HG03045 (cell line): Measurements from ENCODE around the gene ZNF605.
"Not testable (repeated sequence)": the region's sequence is repeated elsewhere in the genome, so short reads cannot be mapped to it uniquely, and the experiment has no call there.

Experiments
- ATAC-seq: cut with Tn5 transposase; IDR thresholded peaks from one replicate; pipeline ENCODE4 v1.9.1; 2021; ENCODE audit warnings: mild to moderate bottlenecking, moderate library complexity; ENCODE audit not compliant: unreplicated experiment

Gene ZNF605

GRCh38 chr12:132956011-132956788, at the start of gene ZNF605:
Gene ZNF605 (minus strand): TSS chr12:132956306. CDS start chr12:132945635, 10,671 bp downstream.
- ATAC-seq: peak; percentile 93

GRCh38 chr12:132998741-132999140, 42.6 kb upstream of the ZNF605 start:
- no peak for ATAC-seq

GRCh38 chr12:132986885-132987225, 30.7 kb upstream of the ZNF605 start:
- ATAC-seq: no peak

DNA sequence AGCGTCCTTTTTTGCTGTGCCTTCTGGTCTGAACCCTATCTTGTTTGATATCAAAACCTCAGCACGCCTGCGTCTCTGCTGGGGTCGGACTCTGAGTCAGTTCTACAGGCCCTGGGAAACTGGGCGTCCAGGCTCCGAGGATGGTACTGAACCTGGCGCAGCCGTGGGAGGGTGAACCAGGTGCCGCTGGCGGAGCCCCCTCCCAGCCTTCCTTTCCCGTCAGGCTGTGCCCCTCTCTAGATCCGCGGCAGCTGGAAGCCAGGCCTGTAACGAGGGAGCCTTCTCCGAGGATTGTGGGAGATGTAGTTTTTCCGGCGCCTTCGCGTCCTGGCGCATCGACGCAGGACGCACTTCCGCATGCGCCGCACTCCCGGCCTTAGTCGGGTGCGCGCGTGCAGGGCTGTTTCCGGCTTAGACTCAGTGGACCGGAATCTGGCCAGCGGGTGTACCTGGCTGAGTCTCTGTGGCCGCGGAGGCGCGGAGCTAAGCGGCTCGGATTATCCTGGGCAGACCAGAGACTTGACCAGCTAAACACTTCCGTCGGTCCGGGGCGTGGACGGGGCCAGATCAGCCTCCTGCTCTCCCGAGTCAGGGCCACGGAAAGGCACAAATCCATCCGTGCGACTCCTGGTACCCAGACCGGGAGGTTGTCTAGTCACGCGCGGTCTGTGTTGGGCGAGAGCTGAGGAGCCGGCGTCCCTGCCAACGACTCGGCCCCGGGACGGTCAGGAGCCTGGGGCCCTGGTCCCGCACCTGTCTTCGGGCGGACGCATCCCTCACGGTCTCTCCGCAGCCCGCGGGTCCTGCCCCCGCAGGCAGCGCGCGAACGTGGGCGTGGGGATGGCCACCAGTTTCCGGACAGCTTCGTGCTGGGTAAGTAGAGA, 30.1 kb upstream of the ZNF605 start, which contains the start of gene ZNF26:
ZNF26 (plus strand) TSS at position 367 of the 884 bp plus-strand sequence; CDS start at position 841, 474 bp downstream.
- ATAC-seq: peak; percentile 98

GRCh38 chr12:132976870-132977269, 20.8 kb upstream of the ZNF605 start:
- ATAC-seq: not testable (repeated sequence)

DNA sequence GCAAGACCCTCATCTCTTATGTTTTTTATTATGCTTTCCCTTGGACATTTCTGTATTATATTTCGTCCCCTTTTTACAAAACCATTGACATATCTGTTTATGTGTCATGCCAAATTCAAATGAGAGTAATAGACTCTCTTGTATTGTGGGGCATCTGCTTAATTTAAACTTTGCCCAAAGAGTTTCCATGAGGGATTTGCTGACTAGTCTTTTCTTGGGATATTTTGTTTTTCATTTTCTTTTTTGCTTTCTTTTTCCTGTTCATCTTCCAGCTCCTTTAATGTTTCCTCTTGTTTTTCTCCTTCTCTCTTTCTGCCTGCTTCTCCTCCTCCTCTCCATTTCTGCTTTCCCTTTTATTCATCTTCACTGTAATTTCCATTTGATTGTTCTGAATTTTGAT, 16.3 kb upstream of the ZNF605 start:
- ATAC-seq: no peak

DNA sequence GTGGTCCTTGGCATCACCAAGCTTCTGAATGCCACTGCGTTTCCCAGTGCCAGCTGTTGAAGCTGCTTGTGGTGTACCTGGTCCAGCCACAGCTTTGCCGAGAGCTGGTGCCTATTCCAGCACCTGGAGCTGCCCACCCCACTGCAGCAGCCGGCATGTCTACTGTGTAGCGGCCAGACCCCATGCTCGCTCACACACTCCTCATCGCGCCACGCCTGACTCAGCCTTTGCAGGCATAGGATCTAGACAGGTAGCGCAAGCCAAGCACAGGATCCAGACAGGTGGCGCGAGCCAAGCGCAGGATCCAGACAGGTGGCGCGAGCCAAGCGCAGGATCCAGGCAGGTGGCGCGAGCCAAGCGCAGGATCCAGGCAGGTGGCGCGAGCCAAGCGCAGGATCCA, 11.6 kb upstream of the ZNF605 start:
- no peak for ATAC-seq

- no peak for ATAC-seq
Observed at GRCh38 chr12:132966676-132967415, 10.7 kb upstream of the ZNF605 start.

DNA sequence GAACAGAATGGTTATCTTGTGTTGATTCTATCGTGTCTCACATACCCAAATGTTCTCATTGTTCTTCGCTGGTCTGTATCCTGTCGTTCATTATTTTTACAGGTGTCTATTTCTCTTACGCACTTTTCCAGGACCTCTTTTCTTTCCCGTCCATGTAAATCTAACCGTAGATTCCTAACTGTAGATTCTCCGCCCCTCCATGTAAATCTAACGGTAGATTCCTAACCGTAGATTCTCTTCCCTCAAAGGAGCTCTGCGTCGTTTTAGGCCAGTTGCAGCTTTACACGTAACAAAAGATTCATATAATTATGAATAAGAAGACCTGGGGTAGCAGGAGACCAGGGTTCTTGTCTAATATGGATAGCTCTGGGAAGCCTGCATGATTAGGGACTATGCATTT, 9.7 kb upstream of the ZNF605 start:
- no peak for ATAC-seq

- not testable (repeated sequence) for ATAC-seq
Observed at GRCh38 chr12:132963947-132964346, 7.8 kb upstream of the ZNF605 start.

DNA sequence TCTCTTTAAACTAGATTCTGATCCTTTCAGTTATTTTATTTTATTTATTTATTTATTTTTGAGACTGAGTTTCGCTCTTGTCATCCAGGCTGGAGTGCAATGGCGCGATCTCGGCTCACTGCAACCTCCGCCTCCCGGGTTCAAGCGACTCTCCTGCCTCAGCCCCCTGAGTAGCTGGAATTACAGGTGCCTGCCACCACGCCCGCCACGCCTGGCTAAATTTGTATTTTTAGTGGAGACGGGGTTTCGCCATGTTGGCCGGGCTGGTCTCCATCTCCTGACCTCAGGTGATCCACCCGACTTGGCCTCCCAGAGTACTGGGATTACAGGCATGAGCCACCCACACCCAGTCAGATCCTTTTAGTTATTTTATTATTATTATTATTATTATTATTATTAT, 5.7 kb upstream of the ZNF605 start:
- ATAC-seq: not testable (repeated sequence)

DNA sequence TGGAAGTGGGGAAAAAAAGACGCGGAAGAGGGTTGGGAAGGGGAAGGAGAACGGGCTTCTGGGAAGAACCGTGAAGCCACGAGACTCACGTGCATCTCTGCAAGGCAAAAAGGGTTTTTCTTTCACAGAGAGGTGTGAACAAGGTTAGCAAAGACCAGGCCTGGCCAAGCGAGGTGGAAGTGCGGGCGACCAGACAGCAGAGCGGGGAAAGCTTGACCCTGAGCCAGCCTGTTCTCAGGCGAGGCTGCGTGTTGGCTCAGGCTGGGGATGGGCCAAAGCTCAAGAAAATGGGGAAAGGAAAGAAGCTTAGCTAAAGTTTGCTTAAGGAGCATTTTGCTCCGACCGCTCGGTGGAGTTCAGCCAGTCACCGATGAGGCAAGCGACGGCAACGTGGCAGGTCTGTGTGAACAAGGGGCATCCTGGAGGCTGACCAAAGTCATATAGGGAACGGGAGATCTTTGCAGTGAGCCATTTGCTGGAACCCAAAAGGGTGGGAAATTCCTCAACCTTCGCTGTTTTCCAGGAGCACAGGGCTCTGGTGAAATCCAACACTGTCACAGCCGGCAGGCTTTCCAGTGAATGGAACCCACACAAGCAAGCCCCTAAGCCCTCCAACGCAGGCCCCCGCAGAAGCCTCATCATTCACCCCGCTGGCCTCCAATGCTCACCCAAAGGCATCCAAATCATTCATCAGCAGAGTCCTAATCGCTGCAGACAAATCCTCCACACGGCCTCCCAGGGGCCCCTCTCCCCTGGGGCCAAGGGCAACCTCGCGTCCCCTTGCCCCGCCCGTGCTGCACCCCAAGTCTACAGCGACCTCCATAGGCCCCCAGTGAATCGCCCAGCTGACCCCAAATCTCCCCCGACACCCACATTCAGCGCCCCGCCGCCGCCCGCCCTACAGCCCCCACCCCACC, 754 bp downstream of the ZNF605 start:
- peak; percentile 12 for ATAC-seq

- ATAC-seq: no peak
Observed at GRCh38 chr12:132954471-132955048, 1.5 kb downstream of the ZNF605 start.

DNA sequence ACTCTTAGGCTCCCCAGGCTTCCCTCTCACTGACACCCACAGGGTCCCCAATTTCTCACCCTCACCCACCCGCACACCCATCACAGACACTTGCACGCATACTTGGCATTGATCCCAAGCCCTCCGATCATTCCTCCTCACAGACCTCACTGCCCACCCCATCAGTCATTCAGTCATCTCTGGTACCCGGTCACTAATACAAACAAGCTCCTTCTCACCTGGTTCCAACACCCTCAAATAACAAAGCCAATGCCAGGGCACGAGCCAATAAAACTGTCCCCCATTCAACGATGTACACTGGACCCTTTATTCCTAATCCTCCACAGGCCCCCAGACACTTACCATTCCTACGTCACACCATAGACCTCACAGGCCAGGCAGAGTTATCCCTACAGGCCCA, 2.3 kb downstream of the ZNF605 start:
- no peak for ATAC-seq

- ATAC-seq: no peak
Observed at GRCh38 chr12:132953163-132953425, 3.0 kb downstream of the ZNF605 start.

DNA sequence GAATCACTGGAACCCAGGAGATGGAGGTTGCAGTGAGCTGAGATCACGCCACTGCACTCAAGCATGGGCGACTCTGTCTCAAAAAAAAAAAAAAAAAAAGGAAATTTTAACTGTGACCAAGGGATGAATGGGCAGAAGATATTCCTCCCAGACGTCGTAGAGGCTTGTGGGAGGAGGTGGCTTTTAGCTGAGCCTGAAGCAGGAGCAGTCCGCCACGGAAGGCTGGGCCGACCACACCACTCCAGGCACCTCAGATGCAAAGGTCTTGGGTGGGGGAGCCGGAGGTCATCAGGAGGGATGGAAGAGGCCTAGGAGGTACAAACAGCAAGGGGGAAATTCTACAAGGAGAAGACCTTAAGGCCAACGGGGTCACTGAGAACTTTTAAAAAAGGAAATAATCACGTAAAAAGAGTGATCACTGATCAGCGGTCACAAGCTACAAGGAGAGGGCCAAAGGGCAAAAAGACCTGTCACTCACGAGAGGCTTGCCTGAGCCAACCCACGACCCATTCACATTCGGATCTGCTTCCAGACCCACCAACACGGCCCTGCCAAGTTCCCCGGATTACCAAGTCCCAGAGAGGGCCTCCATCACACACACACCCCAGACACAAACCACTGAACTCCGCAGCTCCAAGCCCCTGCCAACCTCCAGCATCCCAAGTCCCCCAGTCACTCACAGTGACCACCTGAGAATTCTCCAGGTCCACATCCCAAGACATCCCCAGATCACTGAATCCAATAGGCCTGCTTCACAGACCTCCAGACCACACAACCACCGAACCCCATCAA, 3.5 kb downstream of the ZNF605 start:
- ATAC-seq: no peak

DNA sequence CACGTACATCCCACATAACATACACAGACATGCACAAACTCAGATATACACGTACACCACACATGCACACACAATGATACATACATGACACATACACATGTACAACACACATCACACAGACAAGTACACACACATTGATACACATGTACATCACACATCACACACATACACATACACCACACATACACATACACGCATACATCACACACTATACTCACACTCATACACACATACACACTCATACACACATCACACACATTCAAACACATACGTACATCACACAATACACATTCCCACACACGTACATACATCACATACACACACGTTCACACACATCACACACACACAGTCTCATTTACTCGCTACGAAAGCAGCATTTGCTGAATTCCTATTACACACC, 4.5 kb downstream of the ZNF605 start:
- ATAC-seq: no peak

DNA sequence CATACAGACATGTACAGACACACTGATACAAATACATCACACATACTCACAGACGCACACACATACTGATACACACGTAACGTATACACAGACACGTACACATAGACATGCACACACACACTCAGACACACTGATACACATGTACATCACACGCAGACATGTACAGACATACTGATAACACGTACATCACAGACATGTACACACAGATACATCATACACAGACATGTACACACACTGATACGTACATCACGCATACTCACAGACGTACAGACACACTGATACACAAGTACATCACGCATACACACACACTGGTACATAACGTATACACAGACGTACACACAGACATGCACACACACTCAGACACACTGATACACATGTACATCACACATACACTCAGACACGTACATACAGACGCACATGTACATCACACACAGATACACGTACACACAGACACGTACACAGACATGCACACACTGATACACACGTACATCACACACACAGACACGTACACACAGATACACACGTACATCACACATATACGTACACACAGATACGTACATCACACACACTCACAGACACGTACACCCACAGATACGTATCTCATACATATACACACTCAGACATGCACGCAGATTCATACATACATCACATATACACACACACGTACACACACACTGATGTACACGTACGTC, 5.1 kb downstream of the ZNF605 start:
- no peak for ATAC-seq
